HAP-1 (cell line): ENCODE measurements around the gene RFLNA.

Source experiments
- DNase-seq, 2 experiments: peaks; one replicate each; pipeline ENCODE4 v3.0.0-alpha.2; 2016 to 2020; ENCODE audit warnings: low spot score in 2 of 2
- H3K27me3 ChIP-seq: fragments of 250-450 bp; sonication (Bioruptor Pico); 2 replicates; pipeline ENCODE4 v1.5.1; 2020; ENCODE audit warnings: low read depth, mild to moderate bottlenecking, moderate library complexity
- H3K36me3 ChIP-seq: fragments of 250-450 bp; sonication (Bioruptor Pico); replicated peaks from 2 replicates; pipeline ENCODE4 v1.5.1; 2020; ENCODE audit warnings: mild to moderate bottlenecking
- H3K4me1 ChIP-seq: fragments of 250-450 bp; sonication (Bioruptor Pico); 2 replicates; pipeline ENCODE4 v1.5.1; 2020; ENCODE audit warnings: mild to moderate bottlenecking
- H3K4me3 ChIP-seq: fragments of 250-450 bp; sonication (Bioruptor Pico); 2 replicates; pipeline ENCODE4 v1.5.1; 2020; ENCODE audit warnings: mild to moderate bottlenecking, moderate library complexity
- H3K9me3 ChIP-seq: fragments of 250-450 bp; sonication (Bioruptor Pico); 2 replicates; pipeline ENCODE4 v1.5.1; 2020; ENCODE audit warnings: mild to moderate bottlenecking, moderate library complexity
- in situ Hi-C: fragments of 300-500 bp; cut with MboI; formaldehyde crosslinking; loops from 3 replicates; pipeline ENCODE4 v1.14.3; 2020; ENCODE audit warnings: low sequenced_read_pairs, inconsistent platforms, mixed read lengths

Gene RFLNA

DNA sequence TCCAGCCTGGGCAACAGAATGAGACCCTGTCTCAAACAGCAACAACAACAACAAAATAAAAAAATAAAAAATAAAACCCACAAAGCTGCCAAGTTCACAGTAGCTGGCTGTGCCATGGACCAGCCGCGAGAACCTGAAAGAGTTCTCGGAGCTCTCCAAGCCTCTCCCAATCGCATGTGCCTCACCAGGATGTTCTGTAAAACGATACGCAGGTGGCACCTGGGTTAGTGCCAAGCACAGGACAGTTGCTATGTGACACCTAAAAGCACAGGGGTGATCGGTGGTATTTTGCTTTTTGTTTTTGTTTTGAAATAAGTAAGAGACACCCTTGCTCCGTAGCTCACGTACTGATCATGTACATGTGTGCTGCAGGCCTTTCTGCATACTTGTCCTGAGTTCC is 52.4 kb downstream of the RFLNA start:
- no peak for DNase-seq
- Histone ChIP-seq H3K9me3 (no peaks in the 10 kb centered on the region), H3K4me3 (no peak overlapping the region), H3K4me1 (no peaks in the 10 kb centered on the region), H3K36me3 (peaks cover 50% of the 10 kb centered on the region), H3K27me3 (no peaks in the 10 kb centered on the region)
- in situ Hi-C loops: no loop called here

DNA sequence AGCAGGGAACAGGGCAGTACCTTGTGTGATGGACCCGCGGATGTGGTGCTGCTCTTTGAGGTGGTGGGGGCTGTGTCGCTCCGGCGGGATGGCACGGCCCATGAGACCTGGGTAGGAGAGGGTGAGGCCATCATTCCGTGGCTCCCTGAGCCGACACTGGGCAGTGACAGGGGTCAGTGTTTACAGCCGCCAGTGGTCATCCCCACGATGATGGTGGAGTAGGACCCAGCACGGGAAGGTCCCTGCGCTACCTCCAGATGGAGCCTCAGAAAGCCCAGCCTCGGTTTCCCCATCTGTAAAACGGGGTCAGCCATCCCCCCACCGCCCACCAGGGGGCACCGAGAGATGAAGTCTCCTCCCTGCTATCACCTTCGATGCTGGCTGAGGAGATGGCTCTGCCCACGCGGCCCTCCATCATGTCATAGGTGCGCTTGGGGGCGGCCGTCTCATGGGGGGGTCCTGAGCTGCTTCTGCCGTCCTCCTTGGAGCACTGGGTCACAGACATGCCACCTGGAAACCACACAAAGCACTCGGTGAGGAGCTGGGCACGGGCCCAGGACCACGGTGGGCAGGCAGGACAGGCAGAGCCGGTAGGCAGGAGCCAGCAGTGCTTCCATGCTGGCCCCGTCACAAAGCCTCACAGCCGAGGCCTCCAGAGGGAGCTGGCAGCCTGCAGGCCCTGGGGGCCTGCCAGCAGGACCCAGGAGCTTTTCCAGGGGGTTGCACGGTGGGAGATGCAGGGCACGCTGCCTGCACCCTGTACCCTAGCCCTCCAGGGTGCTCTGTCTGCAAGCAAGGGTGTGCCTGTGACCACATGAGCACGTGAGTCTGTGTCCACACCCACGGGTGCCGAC is 53.1 kb downstream of the RFLNA start:
- H3K27me3 ChIP-seq: no peaks in the 10 kb centered on the region
- in situ Hi-C loops: no loop called here
- peak in 1 of 2 experiments; percentile 33 for DNase-seq
- H3K4me1 ChIP-seq: no peaks in the 10 kb centered on the region
- H3K36me3 ChIP-seq: peaks cover 52% of the 10 kb centered on the region
- no peaks in the 10 kb centered on the region for H3K9me3 ChIP-seq
- H3K4me3 ChIP-seq: no peak overlapping the region

DNA sequence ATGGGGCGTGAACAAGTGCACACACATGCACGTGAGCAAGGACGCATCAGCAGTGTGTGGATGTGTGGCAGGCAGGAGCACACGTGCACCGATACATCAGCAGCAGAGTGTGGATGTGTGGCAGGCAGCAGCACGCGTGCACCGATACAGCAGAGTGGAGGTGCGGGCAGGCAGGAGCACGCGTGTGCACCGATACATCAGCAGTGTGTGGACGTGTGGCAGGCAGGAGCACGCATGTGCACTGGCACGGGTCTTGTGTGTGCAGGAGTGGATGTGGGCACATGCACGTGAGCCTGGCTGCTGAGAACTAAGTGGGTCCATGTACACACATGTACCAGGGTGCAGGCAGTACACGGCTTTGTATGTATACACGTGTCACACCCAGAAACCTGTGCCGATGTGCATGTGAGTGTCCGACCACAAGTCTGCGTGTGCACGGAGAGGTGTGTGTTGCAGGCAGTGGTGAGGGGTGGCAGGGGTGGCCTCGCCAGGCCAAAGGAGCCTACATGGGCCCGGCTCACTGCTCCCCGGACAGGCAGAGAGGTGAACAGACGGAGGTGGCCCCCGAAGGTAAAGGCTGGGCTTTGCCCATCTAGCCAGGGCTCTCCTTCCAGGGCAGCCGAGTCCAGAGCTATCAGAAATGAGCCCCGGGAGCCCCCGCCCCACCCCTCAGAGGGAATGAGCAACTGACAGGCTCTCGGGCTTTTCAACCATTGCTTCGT is 53.9 kb downstream of the RFLNA start:
- no peak overlapping the region for H3K4me3 ChIP-seq
- no peaks in the 10 kb centered on the region for H3K27me3 ChIP-seq
- no peaks in the 10 kb centered on the region for H3K9me3 ChIP-seq
- no peak for DNase-seq
- in situ Hi-C loops: no loop called here
- H3K4me1 ChIP-seq: no peaks in the 10 kb centered on the region
- peaks cover 53% of the 10 kb centered on the region for H3K36me3 ChIP-seq

DNA sequence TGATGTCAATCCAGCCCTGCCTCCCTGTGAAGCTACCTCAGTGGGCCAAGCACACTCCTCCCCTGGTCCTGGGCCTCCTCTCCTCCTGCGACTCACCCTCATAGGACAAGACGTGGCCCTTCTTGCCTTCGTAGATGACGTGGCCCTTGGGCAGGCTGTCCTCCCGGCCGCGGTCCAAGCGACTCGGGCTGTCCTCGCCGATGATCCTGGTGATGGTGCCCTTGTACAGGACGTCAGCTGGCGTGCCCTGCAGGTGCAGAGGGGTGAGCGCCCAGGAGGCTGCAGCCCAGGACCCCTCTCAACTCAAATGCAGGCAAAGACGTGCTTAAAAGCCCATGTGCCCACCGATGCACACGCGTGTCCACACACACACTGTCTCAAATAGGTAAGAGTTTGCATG is 55.6 kb downstream of the RFLNA start:
- no peak for DNase-seq
- H3K27me3 ChIP-seq: no peaks in the 10 kb centered on the region
- H3K36me3 ChIP-seq: peaks cover 46% of the 10 kb centered on the region
- no peaks in the 10 kb centered on the region for H3K4me1 ChIP-seq
- H3K9me3 ChIP-seq: no peaks in the 10 kb centered on the region
- in situ Hi-C loops: no loop called here
- H3K4me3 ChIP-seq: no peak overlapping the region

DNA sequence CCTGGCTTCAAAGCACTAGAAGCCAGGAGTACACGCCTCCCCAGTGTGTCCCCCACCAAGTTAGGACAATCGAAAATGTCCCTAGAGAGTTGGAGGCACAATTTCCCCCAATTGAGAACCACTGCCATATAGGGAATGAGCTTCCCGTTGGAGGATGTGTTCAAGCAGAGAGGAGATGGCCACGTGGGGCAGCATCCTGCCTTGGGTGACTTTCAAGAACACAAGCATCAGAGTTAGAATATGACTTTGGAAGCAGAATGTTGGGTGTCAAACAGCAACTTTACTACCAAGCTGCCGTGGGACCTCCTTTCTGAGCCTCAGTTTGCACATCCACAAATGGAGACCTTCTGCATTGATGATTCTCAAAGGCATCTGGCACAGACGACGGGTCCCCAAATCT is 56.5 kb downstream of the RFLNA start:
- Histone ChIP-seq H3K9me3 (no peaks in the 10 kb centered on the region), H3K36me3 (peaks cover 41% of the 10 kb centered on the region), H3K4me3 (no peak overlapping the region), H3K27me3 (no peaks in the 10 kb centered on the region), H3K4me1 (no peaks in the 10 kb centered on the region)
- no peak for DNase-seq
- in situ Hi-C loops: no loop called here

DNA sequence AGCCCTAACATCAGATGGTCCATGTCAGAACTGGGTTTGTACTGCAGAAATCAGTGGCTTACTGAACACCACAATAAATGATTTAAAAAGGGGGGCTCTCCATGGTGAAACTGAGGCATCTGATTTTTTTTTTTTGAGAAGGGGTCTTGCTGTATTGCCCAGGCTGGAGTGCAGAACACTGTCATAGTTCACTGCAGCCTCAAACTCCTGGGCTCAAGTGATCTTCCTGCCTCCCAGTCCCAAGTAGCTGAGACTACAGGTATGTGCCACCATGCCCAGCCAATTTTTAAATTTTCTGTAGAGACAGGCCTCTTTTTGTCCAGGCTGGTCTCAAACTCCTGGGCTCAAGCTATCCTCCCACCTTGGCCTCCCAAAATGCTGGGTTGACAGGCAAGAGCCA is 57.4 kb downstream of the RFLNA start:
- no peaks in the 10 kb centered on the region for H3K9me3 ChIP-seq
- no peaks in the 10 kb centered on the region for H3K4me1 ChIP-seq
- H3K4me3 ChIP-seq: no peak overlapping the region
- in situ Hi-C loops: no loop called here
- DNase-seq: no peak
- H3K36me3 ChIP-seq: peaks cover 36% of the 10 kb centered on the region
- no peaks in the 10 kb centered on the region for H3K27me3 ChIP-seq

DNA sequence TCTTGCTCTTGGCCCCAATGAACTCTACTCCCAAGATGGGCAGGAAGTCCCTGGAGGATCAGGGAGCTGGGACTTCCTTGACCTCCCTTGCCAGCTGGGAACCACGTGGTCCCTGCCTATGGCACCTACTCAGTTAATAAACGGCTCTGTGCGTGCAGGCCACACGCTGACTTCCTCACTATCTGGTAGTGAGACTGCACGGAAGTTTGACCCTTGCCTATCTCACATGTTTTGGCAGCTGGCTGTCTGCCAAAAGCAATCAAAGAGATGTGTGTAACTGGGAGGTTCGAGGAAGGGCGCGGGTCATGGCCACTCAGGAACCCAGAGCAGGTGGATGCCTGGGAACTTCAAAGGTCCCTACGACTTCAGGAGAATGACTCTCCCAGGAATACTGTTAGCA is 57.9 kb downstream of the RFLNA start:
- H3K4me3 ChIP-seq: no peak overlapping the region
- no peaks in the 10 kb centered on the region for H3K27me3 ChIP-seq
- peaks cover 30% of the 10 kb centered on the region for H3K36me3 ChIP-seq
- in situ Hi-C loops: no loop called here
- H3K9me3 ChIP-seq: no peaks in the 10 kb centered on the region
- DNase-seq: no peak
- H3K4me1 ChIP-seq: no peaks in the 10 kb centered on the region

DNA sequence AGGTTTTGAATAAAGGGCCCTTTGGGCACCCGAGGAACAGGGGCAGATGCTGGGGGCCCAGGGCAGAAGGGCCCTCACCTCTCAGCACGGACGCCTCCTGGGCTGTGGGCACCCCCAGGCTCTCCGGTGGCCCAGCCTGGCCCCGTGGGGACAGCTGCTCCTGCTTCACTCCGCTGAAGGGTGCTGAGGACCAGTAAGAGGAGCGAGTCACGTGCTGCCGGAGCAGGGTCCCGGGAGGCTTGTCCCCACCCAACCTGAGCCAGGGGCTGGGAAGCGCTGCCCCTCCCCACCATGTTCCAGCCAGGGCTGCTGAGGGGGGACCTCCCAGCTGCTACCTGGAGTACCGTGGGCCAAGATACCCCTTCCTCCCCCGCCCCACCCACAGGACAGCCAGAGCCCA is 59.5 kb downstream of the RFLNA start:
- no peak overlapping the region for H3K4me3 ChIP-seq
- no peaks in the 10 kb centered on the region for H3K4me1 ChIP-seq
- DNase-seq: no peak
- in situ Hi-C loops: no loop called here
- H3K9me3 ChIP-seq: no peaks in the 10 kb centered on the region
- peaks cover 28% of the 10 kb centered on the region for H3K36me3 ChIP-seq
- H3K27me3 ChIP-seq: no peaks in the 10 kb centered on the region

DNA sequence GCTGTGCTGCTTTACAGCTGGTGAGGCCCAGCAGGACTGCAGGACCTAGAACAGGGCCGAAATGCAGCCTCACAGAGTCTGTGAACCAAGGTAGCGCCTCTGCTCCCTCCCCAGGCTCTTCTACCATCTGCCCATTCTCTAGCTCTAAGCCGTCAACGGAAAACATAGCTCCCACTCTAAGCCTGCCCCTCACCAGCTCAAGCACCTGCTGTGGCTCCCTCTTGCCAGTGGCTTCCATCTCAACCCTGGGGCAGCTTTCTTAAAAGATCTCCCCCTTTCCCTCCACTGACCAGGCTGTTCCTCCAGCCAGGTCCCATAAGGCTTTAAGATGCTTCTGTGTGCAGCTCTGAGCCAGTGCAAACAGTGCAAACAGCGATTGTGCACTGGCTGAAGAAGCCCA is 61.3 kb downstream of the RFLNA start:
- no peaks in the 10 kb centered on the region for H3K4me1 ChIP-seq
- DNase-seq: no peak
- H3K9me3 ChIP-seq: no peaks in the 10 kb centered on the region
- H3K4me3 ChIP-seq: no peak overlapping the region
- peaks cover 24% of the 10 kb centered on the region for H3K36me3 ChIP-seq
- in situ Hi-C loops: no loop called here
- no peaks in the 10 kb centered on the region for H3K27me3 ChIP-seq

DNA sequence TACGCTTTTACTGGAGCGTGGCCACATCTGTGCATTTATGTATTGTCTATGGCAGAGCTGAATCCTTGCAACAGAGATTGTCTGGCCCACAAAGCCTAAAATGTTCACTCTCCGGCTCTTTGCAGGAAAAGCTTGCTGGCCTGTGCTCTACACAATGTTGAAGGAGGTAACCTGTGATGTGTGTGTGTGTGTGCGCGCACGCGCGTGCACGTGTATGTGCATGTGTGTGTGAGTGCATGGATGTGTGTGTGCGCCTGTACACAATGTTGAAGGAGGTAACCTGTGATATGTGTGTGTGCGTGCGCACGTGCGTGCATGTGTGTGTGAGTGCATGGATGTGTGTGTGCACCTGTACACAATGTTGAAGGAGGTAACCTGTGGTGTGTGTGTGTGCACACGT is 62.7 kb downstream of the RFLNA start:
- in situ Hi-C loops: no loop called here

DNA sequence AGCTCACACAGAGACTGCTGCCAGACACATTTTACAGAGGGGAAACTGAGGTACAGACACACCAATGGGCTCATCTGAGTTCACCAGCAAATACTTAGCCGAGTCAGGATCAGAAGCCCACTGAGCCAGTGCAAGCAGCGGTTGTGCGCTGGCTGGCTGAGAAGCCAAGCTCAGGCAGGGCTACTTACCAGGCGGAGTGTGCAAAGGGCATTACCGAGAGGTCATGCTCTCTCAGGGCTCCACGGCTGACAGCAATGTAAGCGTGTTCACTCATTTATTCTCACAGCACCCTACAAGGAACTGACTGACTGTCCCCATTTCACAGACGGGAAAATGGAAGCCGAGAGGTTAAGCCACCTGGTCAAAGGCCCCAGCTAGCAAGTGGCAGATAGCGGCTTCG is 63.7 kb downstream of the RFLNA start:
- Histone ChIP-seq H3K9me3 (no peaks in the 10 kb centered on the region), H3K36me3 (peaks cover 14% of the 10 kb centered on the region), H3K4me3 (no peak overlapping the region), H3K4me1 (no peaks in the 10 kb centered on the region), H3K27me3 (no peaks in the 10 kb centered on the region)
- in situ Hi-C loops: no loop called here
- DNase-seq: no peak

More for the DNA sequence above, 62.7 kb downstream of the RFLNA start:
- no peak overlapping the region for H3K4me3 ChIP-seq
- H3K36me3 ChIP-seq: peaks cover 21% of the 10 kb centered on the region
- H3K9me3 ChIP-seq: no peaks in the 10 kb centered on the region
- no peaks in the 10 kb centered on the region for H3K4me1 ChIP-seq
- H3K27me3 ChIP-seq: no peaks in the 10 kb centered on the region
- no peak for DNase-seq

DNA sequence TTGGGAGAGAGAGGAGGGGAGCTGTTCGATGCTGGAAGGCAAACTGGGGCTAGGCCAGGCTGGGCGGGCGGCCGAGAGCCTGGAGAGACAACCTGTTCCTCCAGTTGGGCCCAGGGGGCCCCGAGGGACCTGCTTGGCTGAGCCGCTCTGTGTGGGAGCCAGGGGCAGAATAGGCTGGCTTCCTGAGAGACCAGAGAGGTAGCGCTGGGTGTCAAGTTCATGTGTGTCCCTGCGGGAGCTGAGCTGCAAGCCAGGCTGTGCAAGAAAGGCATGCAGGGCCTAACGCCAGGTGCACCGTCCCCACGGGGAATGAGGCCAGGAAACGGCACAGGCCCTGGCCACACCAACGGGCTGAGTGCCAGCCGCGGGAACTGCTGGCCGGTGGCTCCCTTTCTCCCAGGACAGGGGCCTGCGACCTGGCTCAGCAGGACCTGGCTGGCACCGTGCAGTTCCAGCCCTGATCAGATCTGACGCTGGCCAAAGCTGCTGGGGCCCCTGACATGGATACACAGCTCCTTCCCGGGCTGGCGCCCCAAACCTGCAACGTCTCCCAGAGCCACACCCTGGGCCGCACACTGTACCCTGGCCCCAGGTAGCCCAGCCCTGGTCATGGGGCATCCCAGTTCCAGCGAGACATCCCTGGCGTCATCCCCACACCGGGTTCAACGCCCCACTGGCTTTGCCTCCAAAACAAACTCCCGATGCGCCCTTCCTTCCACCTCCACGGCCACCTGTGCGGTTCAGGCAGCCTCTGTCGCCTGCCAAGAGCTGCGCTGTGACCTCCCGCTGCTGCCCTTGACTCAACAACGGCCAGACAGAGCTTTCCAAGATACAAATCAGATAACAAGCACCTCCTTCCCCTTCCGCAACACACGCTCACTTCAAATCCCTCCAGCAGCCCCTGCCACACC is 65.0 kb downstream of the RFLNA start:
- no peak overlapping the region for H3K4me3 ChIP-seq
- in situ Hi-C loops: no loop called here
- no peak for DNase-seq
- no peaks in the 10 kb centered on the region for H3K4me1 ChIP-seq
- peaks cover 11% of the 10 kb centered on the region for H3K36me3 ChIP-seq
- no peaks in the 10 kb centered on the region for H3K9me3 ChIP-seq
- no peaks in the 10 kb centered on the region for H3K27me3 ChIP-seq

DNA sequence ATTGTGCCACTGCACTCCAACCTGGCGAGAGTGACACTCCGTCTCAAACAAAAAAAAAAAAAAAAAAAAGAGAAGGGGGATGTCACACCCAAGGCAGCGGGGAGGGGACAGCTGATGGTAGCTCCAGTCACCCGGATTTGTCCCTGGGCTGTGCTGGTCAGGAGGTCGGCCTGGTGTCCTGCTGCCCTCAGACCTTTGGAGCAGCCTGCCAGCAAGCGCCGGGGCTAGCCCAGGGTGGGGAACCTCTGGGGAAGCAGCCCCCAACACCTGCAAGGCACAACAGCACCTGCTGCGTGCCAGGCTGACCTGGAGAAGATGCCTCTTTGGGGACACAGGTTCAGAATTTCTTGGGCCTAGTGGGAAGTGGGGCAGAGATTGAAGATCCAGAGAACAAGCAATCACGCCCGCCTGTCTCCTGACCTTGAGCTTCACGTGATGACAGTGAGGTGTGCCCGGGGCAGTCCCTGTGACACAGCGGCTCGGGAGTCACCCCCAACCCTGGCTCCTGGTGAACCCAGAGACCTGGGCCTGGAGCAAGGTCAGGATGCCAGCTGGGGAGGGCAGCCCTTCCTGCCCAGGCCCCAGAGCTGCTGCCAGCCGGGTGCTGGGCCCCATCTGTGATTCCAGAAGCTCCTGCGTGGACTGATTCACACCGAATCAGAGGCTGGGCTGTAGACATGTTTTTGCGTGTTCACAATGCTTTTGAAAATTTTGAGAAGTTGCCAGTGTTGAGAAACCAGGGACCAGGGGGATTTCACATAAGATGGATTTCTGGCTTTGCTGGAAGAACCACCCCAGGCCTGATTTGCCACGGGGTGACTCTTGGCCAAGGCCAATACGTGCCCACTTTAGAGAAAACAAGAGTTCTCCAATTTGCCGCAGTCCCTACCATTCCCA is 66.4 kb downstream of the RFLNA start:
- H3K4me1 ChIP-seq: no peaks in the 10 kb centered on the region
- peaks cover 11% of the 10 kb centered on the region for H3K36me3 ChIP-seq
- no peak overlapping the region for H3K4me3 ChIP-seq
- in situ Hi-C loops: no loop called here
- H3K9me3 ChIP-seq: no peaks in the 10 kb centered on the region
- no peaks in the 10 kb centered on the region for H3K27me3 ChIP-seq
- DNase-seq: no peak
